Measurements from ENCODE around the gene TSPAN1.

TSPAN1 gene

GRCh38 chr1:46160212-46160611, 14.7 kb upstream of the TSPAN1 start:
- no peak for DNase-seq (ENCODE audit: low spot score)

- DNase-seq (ENCODE audit: low spot score): no peak
These were observed 8.1 kb upstream of the TSPAN1 start for GRCh38 chr1:46166521-46167462.

- no peak for DNase-seq (ENCODE audit: low spot score)
These were observed 6.4 kb upstream of the TSPAN1 start for GRCh38 chr1:46168477-46168876.

- no peak for DNase-seq (ENCODE audit: low spot score)
These were observed 5.0 kb upstream of the TSPAN1 start for GRCh38 chr1:46169811-46170454.

GRCh38 chr1:46171351-46171750, 3.5 kb upstream of the TSPAN1 start:
- no peak for DNase-seq (ENCODE audit: low spot score)

- DNase-seq (ENCODE audit: low spot score): no peak
These were observed 3.0 kb upstream of the TSPAN1 start for GRCh38 chr1:46171871-46172270.

GRCh38 chr1:46172321-46172720, 2.6 kb upstream of the TSPAN1 start:
- DNase-seq (ENCODE audit: low spot score): no peak

GRCh38 chr1:46173361-46173856, 1.5 kb upstream of the TSPAN1 start:
- no peak for DNase-seq (ENCODE audit: low spot score)

GRCh38 chr1:46175243-46175642, 356 bp downstream of the TSPAN1 start:
- no peak for DNase-seq (ENCODE audit: low spot score)

GRCh38 chr1:46176211-46176865, 1.5 kb downstream of the TSPAN1 start, which contains the start of gene P3R3URF:
TSS of gene P3R3URF (minus strand) at chr1:46176488. CDS start at chr1:46176471, 17 bp downstream.
- DNase-seq (ENCODE audit: low spot score): no peak

- DNase-seq (ENCODE audit: low spot score): peak; percentile 61
These were observed 4.5 kb downstream of the TSPAN1 start for GRCh38 chr1:46179138-46180081.

- DNase-seq (ENCODE audit: low spot score): no peak
These were observed 5.3 kb downstream of the TSPAN1 start for GRCh38 chr1:46180082-46180616.

GRCh38 chr1:46181343-46182260, 6.7 kb downstream of the TSPAN1 start:
- DNase-seq (ENCODE audit: low spot score): no peak

- no peak for DNase-seq (ENCODE audit: low spot score)
These were observed 8.4 kb downstream of the TSPAN1 start for GRCh38 chr1:46183079-46183847.

- DNase-seq (ENCODE audit: low spot score): no peak
These were observed 9.2 kb downstream of the TSPAN1 start for GRCh38 chr1:46183926-46184557.

GRCh38 chr1:46184920-46185658, 10.2 kb downstream of the TSPAN1 start:
- DNase-seq (ENCODE audit: low spot score): no peak

- DNase-seq (ENCODE audit: low spot score): no peak
These were observed 11.2 kb downstream of the TSPAN1 start for GRCh38 chr1:46186076-46186475.
